Measurements from ENCODE around the gene BANP. TPM values are rescaled to one million over a fixed set of nuclear protein-coding genes. Genes with fewer than 3 reads are reported as not detected.

The BANP gene
- total RNA-seq, 1 experiment from 2014 or later, result 37.2 TPM

DNA sequence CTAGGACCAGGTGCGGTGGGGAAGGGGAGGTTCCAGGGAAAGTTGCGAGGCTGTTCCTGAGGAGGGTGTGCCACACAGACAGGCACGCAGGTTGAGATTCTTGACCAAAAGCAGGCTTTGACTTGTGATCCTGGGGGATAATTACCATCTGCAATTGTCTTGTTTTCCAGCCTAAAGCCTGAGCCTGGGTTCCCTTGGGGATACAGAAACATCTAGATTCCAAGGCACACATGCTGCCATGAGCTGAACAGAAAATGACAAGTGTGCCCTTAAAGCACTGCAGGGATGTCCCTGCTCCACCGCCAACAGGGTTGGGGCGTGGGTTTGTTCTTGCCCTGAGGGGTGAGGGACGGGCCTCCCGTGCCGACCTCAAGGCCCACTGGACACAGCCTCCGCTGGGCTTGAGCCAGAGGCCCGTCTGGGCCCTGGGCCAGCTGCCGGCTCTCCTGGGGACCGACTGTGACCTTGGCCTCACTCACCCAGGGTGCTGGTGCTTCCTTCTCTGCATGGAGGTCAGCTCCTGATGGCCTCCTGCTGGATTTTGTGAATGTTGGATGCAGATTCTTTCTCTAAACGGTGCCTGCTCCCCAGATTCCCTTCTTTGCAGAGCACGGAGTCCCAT is 28.9 kb upstream of the BANP start (continued):
- TF ChIP-seq, protein P1, sequence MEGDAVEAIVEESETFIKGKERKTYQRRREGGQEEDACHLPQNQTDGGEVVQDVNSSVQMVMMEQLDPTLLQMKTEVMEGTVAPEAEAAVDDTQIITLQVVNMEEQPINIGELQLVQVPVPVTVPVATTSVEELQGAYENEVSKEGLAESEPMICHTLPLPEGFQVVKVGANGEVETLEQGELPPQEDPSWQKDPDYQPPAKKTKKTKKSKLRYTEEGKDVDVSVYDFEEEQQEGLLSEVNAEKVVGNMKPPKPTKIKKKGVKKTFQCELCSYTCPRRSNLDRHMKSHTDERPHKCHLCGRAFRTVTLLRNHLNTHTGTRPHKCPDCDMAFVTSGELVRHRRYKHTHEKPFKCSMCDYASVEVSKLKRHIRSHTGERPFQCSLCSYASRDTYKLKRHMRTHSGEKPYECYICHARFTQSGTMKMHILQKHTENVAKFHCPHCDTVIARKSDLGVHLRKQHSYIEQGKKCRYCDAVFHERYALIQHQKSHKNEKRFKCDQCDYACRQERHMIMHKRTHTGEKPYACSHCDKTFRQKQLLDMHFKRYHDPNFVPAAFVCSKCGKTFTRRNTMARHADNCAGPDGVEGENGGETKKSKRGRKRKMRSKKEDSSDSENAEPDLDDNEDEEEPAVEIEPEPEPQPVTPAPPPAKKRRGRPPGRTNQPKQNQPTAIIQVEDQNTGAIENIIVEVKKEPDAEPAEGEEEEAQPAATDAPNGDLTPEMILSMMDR (IDR thresholded peaks at IDR 0.05 in 2 of 3, conservative IDR thresholded peaks at IDR 0.05 in 1 of 3; ENCODE audit: borderline replicate concordance in 1 of 3, insufficient read depth in 1 of 3, low read depth in 2 of 3, low read length in 2 of 3), result no peak

DNA sequence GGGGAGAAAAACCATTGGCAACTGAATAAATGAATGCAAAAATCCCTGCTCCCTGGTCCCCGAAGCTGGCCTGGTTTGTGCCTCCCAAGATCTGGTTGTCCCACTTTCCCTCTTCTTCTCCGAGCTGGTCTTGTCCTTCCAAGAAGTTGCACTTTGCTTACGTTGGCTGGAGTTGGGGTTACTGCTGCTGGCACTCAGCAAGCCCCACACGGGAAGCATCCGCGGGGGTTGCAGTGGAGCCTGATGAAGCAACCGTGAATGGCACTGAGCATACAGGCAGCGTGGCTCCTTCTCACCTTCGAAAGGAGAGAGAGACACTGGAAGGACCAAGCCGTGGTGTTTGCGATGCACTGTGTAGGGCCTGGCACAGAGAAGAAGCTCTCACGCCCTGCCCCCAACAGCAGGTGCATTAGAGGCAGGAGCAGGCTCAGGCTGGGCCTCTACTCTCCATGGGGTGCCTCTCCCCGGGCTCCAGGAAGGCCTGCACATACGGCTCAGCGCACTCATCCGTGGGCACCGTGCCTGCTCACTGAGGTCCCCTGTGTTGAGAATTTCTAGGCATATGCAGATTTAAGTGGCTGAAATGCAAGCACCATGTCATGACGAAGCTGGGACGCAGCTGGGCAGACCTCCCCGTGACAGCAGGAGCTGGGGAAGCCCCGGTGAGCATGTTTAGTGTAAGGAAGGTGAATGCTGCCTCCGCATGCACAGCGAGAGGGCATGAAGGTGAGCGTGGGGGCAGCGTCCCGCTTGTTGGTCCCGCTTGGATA is 27.0 kb upstream of the BANP start:
- ChIA-PET POLR2A (interaction anchor here (1.5 kb wide), 1 partner anchor 8 kb away, joined by 3 read pairs; no protein-coding TSS in a partner anchor), RAD21 (ENCODE audit: low non-redundant PET in 1 of 2, low total read pairs in 2 of 2, uncharacterized antibody in 2 of 2, unreplicated experiment in 2 of 2) (no interaction called here), CTCF (no interaction called here)
- no peaks in the 10 kb centered on the region for H3K79me2 ChIP-seq (ENCODE audit: insufficient read depth, low read length)
- DNase-seq (ENCODE audit: low read depth, low spot score) (no peak), ATAC-seq (no peak)
- no peak overlapping the region for H3K9ac ChIP-seq (ENCODE audit: low read length)
- BruUV-seq (replicated peaks), result no TSS peak
- H3K4me3 ChIP-seq (replicated peaks in 1 of 2; ENCODE audit: low read depth in 1 of 2, low read length in 2 of 2), result no peak overlapping the region
- no peak overlapping the region for H3K4me2 ChIP-seq (ENCODE audit: low read length)
- H3K4me1 ChIP-seq (ENCODE audit: control insufficient read depth in 1 of 2, insufficient read depth in 2 of 2, low read length in 2 of 2), result peaks cover 0 to 10% of the 10 kb centered on the region in 2 experiments; a peak in 1 of 4 replicates
- no peak overlapping the region for H2AFZ ChIP-seq (ENCODE audit: low read depth, low read length, poor library complexity, severe bottlenecking)
- no peaks in the 10 kb centered on the region for H3K36me3 ChIP-seq (ENCODE audit: control insufficient read depth in 1 of 2, insufficient read depth in 2 of 2, low read length in 2 of 2)
- H3K9me2 ChIP-seq (ENCODE audit: insufficient read depth), result no peaks in the 10 kb centered on the region
- H3K27me3 ChIP-seq (ENCODE audit: insufficient read depth, low read length), result no peaks in the 10 kb centered on the region
- intact Hi-C loops (cut with micrococcal nuclease), result no loop called here
- no peak for TF ChIP-seq ZFX (IDR thresholded peaks at IDR 0.05)
- TF ChIP-seq, protein P2, sequence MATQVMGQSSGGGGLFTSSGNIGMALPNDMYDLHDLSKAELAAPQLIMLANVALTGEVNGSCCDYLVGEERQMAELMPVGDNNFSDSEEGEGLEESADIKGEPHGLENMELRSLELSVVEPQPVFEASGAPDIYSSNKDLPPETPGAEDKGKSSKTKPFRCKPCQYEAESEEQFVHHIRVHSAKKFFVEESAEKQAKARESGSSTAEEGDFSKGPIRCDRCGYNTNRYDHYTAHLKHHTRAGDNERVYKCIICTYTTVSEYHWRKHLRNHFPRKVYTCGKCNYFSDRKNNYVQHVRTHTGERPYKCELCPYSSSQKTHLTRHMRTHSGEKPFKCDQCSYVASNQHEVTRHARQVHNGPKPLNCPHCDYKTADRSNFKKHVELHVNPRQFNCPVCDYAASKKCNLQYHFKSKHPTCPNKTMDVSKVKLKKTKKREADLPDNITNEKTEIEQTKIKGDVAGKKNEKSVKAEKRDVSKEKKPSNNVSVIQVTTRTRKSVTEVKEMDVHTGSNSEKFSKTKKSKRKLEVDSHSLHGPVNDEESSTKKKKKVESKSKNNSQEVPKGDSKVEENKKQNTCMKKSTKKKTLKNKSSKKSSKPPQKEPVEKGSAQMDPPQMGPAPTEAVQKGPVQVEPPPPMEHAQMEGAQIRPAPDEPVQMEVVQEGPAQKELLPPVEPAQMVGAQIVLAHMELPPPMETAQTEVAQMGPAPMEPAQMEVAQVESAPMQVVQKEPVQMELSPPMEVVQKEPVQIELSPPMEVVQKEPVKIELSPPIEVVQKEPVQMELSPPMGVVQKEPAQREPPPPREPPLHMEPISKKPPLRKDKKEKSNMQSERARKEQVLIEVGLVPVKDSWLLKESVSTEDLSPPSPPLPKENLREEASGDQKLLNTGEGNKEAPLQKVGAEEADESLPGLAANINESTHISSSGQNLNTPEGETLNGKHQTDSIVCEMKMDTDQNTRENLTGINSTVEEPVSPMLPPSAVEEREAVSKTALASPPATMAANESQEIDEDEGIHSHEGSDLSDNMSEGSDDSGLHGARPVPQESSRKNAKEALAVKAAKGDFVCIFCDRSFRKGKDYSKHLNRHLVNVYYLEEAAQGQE (IDR thresholded peaks at IDR 0.05; ENCODE audit: low read depth), result no peak
- TF ChIP-seq ZNF274 (IDR thresholded peaks at IDR 0.05; ENCODE audit: low read depth, low read length), result no peak
- TF ChIP-seq EGR1 (IDR thresholded peaks at IDR 0.05; ENCODE audit: low read depth), result no peak
- TF ChIP-seq SIN3A (IDR thresholded peaks at IDR 0.05; ENCODE audit: low read depth), result no peak
- H3K9me3 ChIP-seq (ENCODE audit: control insufficient read depth in 1 of 2, insufficient read depth in 1 of 2, low read depth in 1 of 2, low read length in 2 of 2), result no peaks in the 10 kb centered on the region
- H3K27ac ChIP-seq (ENCODE audit: low read depth, low read length), result no peak overlapping the region
- no peaks in the 10 kb centered on the region for H4K20me1 ChIP-seq (ENCODE audit: insufficient read depth)

All from HCT116 (cell line).